HG02840 (cell line): ENCODE measurements around the gene CCT3.
"Not testable (repeated sequence)": the region's sequence is repeated elsewhere in the genome, so short reads cannot be mapped to it uniquely, and the experiment has no call there.

ENCODE experiments used
- ATAC-seq: cut with Tn5 transposase; IDR thresholded peaks from one replicate; pipeline ENCODE4 v1.9.1; 2021; ENCODE audit warnings: mild to moderate bottlenecking, moderate library complexity, moderate number of reproducible peaks; ENCODE audit not compliant: unreplicated experiment, low FRiP score

The CCT3 gene

GRCh38 chr1:156337052-156337887, 822 bp downstream of the CCT3 start:
- ATAC-seq, result no peak

GRCh38 chr1:156336242-156336641, 1.9 kb downstream of the CCT3 start:
- no peak for ATAC-seq

DNA sequence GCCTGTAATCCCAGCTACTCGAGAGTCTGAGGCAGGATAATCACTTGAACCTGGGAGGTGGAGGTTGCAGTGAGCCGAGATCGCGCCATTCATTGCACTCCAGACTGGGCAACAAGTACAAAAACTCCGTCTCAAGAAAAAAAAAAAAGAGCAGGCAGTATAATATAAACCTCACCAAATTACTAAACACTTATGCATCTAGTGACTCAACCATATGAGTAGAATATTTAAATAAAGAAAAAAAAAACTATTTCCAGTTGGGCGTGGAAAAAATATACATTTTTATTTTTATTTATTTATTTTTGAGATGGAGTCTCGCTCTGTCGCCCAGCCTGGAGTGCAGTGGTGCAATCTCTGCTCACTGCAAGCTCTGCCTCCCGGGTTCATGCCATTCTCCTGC, 14.9 kb downstream of the CCT3 start:
- ATAC-seq, result not testable (repeated sequence)

- ATAC-seq, result no peak
Measured at GRCh38 chr1:156320560-156320959, 17.5 kb downstream of the CCT3 start.

GRCh38 chr1:156319664-156320063, 18.4 kb downstream of the CCT3 start:
- no peak for ATAC-seq

GRCh38 chr1:156316909-156317308, 21.2 kb downstream of the CCT3 start:
- no peak for ATAC-seq

DNA sequence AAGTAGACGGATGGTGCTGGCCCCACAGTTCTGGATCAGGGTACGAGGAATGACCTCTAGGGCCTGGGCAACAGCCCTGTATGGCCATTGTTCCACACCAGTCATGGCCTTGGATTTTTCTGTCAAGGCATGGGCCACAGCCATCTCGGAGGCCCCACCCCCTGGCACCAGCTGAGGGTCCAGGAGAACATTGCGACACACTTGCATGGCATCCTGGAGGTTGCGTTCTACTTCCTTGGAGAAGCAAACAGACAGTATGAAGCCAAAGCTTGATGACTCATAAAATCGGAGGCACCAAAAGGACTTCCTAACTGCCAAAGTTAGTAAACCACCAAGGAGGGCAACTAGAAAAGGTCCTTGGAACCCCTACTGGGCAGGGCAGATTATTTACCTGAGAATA, 27.1 kb downstream of the CCT3 start:
- ATAC-seq, result no peak

DNA sequence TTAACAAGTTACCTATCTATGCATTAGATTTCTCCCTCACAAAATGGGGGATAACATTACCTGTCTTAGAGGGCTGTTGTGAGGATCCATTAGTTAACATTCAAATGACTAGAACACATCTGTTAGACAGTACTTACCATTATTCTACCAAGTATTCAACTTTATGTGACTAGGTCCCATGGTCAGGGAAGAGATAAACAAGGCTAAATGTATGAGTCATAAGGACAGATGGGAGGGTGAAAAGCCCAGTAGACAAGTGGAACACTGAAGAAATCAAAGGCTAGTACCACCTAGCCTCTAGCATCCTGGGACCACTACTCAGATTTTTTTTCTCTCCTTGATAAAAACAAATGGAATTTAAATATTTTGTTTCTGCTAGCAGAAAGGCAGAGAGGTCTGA, 30.0 kb downstream of the CCT3 start:
- no peak for ATAC-seq

- ATAC-seq, result no peak
Measured at GRCh38 chr1:156305215-156305614, 32.9 kb downstream of the CCT3 start.

DNA sequence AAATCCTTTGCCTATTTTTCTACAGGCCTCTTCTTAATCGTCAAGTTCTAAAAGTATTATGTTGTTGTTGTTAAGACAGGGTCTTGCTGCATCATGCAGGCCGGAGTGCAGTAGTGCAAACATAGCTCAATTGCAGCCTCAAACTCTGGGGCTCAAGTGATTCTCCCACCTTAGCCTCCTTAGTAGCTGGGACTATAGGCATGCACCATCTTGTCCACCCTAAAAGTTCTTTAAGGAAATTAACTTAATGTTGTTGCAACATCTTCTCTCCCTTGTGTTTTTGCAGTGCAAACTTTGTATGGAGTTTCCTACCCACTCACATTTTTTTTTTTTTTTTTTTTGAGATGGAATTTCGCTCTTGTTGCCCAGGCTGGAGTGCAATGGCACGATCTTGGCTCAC, 34.9 kb downstream of the CCT3 start:
- no peak for ATAC-seq

DNA sequence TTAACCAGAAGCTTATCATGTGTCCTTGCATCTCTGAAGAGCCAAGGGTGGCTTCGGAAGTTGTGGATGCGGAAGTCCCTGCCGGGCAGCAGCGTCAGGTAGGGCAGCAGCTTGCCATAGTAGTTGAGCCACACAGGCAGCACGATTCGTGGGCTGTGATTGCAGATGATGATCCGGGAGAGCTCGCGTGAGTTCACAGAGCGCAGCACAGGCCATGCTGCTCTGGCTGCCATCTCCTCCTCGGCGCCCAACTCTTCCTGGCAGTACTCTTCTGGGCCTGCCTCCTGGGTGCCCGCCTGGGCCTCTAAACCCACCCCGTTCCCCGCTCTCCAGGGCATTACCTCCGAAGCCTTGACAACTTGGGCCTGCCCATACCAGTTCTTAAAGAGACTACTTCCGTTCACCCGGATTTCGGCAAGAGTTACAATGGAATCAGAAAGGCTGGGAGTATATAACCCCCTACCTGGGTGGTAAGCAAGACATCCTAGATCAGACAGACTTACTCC, 39.2 kb downstream of the CCT3 start, which contains the start of gene VHLL:
TSS of gene VHLL (minus strand) at position 456 of the 506 bp plus-strand sequence. CDS start at position 338, 118 bp downstream.
- no peak for ATAC-seq

DNA sequence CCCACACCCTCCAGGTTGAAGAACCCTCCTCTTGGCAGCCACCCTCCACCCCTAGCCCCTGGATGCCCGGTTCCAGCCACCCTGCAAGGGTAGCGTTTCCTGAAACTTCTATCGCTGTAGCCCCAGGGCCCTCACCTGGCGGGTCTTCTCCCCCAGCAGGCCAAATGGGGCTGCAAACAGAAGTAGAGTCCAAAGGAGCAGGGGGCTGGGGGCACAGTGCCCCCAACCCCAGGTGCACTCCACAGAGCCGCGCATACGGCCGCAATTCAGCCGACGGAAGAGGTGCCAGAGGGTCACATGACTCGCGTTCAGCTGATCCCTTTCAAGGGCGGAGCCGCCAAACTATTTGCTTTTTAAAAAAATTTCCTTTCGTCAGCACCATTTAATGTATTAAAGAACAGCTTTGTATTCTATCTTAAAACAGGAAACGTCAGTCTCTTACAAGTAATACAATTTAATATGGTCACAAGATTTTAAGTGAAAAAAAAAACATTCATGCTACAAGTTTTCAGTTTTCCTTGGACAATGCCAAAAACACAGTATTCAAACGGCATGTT, 42.6 kb downstream of the CCT3 start, which contains the start of gene GLMP:
TSS of gene GLMP (minus strand) at position 289 of the 557 bp plus-strand sequence. CDS start at position 255, 34 bp downstream.
- ATAC-seq, result no peak

DNA sequence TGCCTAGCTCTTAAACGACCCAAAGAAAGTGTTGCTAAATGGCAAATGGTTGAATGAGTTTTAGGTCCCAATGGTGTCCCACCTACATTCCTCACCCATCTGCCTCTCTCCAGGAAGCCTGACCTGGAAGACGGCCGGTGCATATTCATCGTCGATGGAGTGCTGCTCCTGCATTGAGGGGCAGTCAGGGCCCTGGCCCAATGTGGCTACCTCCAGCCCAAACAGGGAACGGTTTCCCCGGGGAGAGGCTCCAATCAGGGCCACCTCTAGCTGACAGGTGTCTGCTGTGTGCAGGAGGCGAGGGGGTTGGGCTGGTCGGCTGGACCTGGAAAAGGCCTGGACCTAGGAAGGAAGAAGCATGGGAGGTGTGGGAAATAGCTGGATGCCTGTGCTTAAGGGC, 44.2 kb downstream of the CCT3 start:
- ATAC-seq, result no peak

- ATAC-seq, result no peak
Measured at GRCh38 chr1:156293098-156293434, 45.0 kb downstream of the CCT3 start.

DNA sequence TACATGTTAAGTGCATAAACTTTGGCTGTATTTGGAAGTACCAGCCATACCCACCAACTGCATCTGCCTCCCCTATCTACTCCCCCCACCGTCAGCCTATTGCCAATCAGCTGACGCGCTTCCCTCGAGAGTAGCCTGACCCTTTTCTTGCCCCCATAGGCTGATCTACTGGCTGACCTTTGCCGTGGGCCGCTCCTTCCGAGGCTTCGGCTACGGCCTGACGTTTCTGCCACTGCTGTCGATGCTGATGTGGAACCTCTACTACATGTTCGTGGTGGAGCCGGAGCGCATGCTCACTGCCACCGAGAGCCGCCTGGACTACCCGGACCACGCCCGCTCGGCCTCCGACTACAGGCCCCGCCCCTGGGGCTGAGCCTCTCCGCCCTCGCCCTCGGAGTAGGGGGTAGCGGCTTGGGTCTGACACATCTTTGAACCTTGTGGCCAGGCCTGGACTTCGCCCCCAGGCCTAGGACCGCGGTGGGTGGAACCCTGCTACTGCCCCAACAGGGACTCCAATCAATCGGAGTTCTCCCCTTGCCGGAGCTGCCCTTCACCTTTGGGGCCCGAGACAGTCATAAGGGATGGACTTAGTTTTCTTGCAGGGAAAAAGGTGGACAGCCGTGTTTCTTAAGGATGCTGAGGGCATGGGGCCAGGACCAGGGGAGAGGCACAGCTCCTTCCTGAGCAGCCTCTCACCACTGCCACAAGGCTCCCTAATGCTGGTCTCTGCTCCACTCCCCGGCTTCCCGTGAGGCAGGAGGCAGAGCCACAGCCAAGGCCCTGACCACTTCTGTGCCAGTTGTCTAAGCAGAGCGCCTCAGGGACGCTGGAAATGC, 46.6 kb downstream of the CCT3 start:
- ATAC-seq, result no peak

GRCh38 chr1:156289857-156290256, 48.2 kb downstream of the CCT3 start:
- no peak for ATAC-seq

DNA sequence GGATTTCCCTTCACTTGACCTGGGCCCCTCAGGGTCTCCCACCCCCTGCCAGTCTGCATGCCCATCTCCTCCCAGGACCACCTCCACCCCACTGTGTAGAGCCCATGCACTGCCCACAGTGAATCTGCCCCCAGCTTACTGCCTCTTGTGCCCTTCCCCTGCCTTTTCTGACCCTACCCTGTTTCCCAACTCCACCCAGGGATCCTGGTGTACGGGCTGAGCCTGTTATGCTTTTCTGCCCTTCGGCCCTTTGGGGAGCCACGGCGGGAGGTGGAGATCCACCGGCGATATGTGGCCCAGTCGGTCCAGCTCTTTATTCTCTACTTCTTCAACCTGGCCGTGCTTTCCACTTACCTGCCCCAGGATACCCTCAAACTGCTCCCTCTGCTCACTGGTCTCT, 52.0 kb downstream of the CCT3 start:
- no peak for ATAC-seq

DNA sequence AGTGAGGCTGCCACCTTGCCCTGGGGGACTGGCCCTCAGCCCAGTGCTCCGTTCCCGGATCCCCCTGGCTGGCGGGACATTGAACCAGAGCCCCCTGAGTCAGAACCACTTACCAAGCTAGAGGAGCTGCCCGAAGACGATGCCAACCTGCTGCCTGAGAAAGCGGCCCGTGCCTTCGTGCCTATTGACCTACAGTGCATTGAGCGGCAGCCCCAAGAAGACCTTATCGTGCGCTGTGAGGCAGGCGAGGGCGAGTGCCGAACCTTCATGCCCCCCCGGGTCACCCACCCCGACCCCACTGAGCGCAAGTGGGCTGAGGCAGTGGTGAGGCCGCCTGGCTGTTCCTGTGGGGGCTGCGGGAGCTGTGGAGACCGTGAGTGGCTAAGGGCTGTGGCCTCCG, 52.7 kb downstream of the CCT3 start:
- no peak for ATAC-seq

DNA sequence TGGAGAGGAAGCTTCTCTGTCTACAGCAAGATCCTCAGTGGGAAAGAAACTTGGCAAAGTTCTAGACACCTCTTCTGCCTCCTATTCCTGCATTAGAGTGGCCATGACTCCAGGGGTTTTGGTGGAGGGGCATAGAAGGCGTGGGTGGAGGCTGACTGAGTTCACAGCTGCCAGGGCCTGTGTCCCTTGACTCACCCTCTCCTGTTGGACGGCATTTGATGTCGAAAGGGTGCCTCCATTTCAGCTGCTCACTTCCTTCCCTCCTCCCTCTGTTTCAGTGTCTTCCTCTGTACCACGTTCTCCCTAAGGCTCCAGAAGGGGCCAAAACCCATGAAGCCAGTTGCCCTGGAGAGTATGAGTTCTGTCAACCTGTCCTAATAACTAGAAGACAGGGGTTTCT, 53.3 kb downstream of the CCT3 start:
- no peak for ATAC-seq

DNA sequence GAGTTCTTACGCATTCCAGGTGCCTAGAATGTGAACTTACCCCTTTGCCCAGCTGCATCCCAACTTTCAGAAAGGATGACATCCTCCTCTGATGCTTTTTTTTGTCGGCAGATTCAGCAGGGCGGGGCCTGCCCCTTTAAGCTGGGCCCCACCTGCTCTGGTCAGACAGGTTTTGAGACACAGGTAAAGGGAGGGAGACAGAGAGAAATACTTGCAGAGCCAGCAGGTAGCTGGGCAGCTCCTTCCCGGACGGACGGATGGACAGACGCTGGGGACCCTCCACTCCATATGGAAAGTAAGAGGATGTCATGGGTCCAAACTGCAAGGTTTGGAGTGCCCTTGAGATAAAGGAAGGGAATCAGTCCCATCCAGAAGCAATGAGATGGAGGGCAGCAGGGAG, 54.0 kb downstream of the CCT3 start, which contains the start of gene TMEM79:
TSS of gene TMEM79 (plus strand) at position 214 of the 400 bp plus-strand sequence. CDS start 902 bp downstream, outside the sequence.
- ATAC-seq, result no peak

GRCh38 chr1:156283521-156283920, 54.6 kb downstream of the CCT3 start:
- ATAC-seq, result no peak
